Stimulated activated CD4-positive, alpha-beta T cell treated with anti-CD3 and anti-CD28 coated beads, Interleukin-4, amount 100 ng/mL, for 1 hour (primary cell): ENCODE results near the gene PCNX2.

ENCODE experiments used
- DNase-seq: peaks from one replicate; pipeline ENCODE4 v3.0.0-alpha.2; 2020

The PCNX2 gene

GRCh38 chr1:233313434-233314155 lies 18.1 kb upstream of the PCNX2 start:
- no peak for DNase-seq

GRCh38 chr1:233304489-233305102 lies 9.1 kb upstream of the PCNX2 start:
- DNase-seq = no peak

GRCh38 chr1:233300326-233300725 lies 4.8 kb upstream of the PCNX2 start:
- DNase-seq = no peak

- no peak for DNase-seq
Measured at GRCh38 chr1:233299450-233299849, 3.9 kb upstream of the PCNX2 start.

- no peak for DNase-seq
Measured at GRCh38 chr1:233295975-233296322, 424 bp upstream of the PCNX2 start.

- peak; percentile 37 for DNase-seq
Measured at GRCh38 chr1:233294913-233295236, 650 bp downstream of the PCNX2 start.

GRCh38 chr1:233293556-233294446 lies 1.7 kb downstream of the PCNX2 start:
- DNase-seq = no peak

- no peak for DNase-seq
Measured at GRCh38 chr1:233290396-233291034, 5.0 kb downstream of the PCNX2 start.

GRCh38 chr1:233289676-233290075 lies 5.8 kb downstream of the PCNX2 start:
- DNase-seq = no peak

- DNase-seq = no peak
Measured at GRCh38 chr1:233282582-233282886, 13.0 kb downstream of the PCNX2 start.

GRCh38 chr1:233281711-233282581 lies 13.6 kb downstream of the PCNX2 start:
- no peak for DNase-seq

- DNase-seq = no peak
Measured at GRCh38 chr1:233279971-233280370, 15.6 kb downstream of the PCNX2 start.

GRCh38 chr1:233278631-233279030 lies 16.9 kb downstream of the PCNX2 start:
- DNase-seq = no peak

GRCh38 chr1:233277637-233278606 lies 17.6 kb downstream of the PCNX2 start:
- DNase-seq = no peak

- no peak for DNase-seq
Measured at GRCh38 chr1:233269656-233270055, 25.9 kb downstream of the PCNX2 start.

- DNase-seq = no peak
Measured at GRCh38 chr1:233268389-233269022, 27.0 kb downstream of the PCNX2 start.

- DNase-seq = no peak
Measured at GRCh38 chr1:233261695-233262094, 33.8 kb downstream of the PCNX2 start.

GRCh38 chr1:233261206-233261605 lies 34.3 kb downstream of the PCNX2 start:
- DNase-seq = no peak

- no peak for DNase-seq
Measured at GRCh38 chr1:233257786-233258185, 37.7 kb downstream of the PCNX2 start.

- no peak for DNase-seq
Measured at GRCh38 chr1:233256789-233257188, 38.7 kb downstream of the PCNX2 start.

GRCh38 chr1:233256191-233256590 lies 39.3 kb downstream of the PCNX2 start:
- no peak for DNase-seq
